Omental fat pad (tissue), 4 donors: ENCODE data around the gene PRR18. TPM values are rescaled to one million over a fixed set of nuclear protein-coding genes. Genes with fewer than 3 reads are reported as not detected.

ENCODE experiments used
- ATAC-seq: fragments of 150-250 bp; one replicate; pipeline ENCODE4 v1.9.1; 2016; ENCODE audit warnings: mild to moderate bottlenecking, moderate library complexity; ENCODE audit not compliant: low FRiP score
- DNase-seq: peaks from one replicate; pipeline ENCODE4 v3.0.0-alpha.2; 2019; ENCODE audit warnings: low spot score
- CTCF ChIP-seq, 3 donors: fragments of 450-650 bp; IDR thresholded peaks; one replicate each; pipeline ENCODE4 v1.5.1; 2016 to 2017; ENCODE audit warnings: antibody characterized with exemption in 3 of 3, mild to moderate bottlenecking in 3 of 3, moderate library complexity in 2 of 3
- total RNA-seq, 4 donors: library from RNA; depleted of rRNA; stranded (reverse); fragments of >200 nt; gene quantifications; one replicate each; pipeline ENCODE4 v1.1.0, GENCODE V29; 2016

The PRR18 gene
- total RNA-seq, 4 donors from 2014 or later, result 0.37 to 0.63 (median 0.38) TPM; not detected in 1

DNA sequence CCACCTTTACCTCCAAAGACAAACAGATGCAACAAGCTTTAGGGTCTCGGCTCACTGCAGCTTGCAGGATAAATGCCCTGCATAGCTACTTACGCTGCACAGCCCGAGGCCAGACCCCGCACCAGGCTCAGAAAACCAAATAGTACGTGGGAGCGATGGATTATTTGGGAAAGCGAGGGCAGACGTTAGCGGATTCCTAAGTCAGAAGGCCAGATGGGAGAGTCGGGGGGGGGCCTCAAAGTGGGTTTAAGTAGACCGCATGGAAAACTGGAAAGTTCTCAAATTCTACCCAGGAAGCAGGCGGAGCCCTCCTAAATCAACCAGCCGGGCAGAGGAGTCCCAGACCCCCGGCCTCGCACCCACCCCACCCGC is 33.8 kb upstream of the PRR18 start:
- DNase-seq (no peak), ATAC-seq (peak; percentile 2)
- TF ChIP-seq CTCF (IDR thresholded peaks at IDR 0.05), result no peak

GRCh38 chr6:166341464-166341863 is 33.3 kb upstream of the PRR18 start:
- ATAC-seq (no peak), DNase-seq (no peak)
- no peak for TF ChIP-seq CTCF (IDR thresholded peaks at IDR 0.05)

- no peak for DNase-seq
- TF ChIP-seq CTCF (IDR thresholded peaks at IDR 0.05), result no peak
Observed at GRCh38 chr6:166338854-166339253, 30.7 kb upstream of the PRR18 start.

DNA sequence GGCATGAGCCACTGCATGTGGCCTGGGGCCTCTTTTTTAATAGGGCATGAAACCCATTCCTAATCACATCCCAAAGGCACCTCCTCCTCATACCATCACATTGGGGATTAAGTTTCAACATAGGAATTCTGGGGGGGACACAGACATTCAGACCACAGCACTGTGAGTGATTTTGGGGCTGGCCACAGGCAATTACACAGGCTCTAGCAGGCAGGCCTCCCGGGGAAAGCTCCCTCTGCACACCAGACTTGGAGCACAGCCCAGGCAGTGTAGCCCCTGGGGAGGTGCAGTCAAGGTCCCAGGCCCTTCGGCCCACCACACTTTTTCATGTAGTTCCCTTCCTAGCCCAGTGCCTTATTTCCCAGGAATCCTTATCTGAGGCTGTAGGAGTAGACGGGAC is 28.7 kb upstream of the PRR18 start:
- TF ChIP-seq CTCF (IDR thresholded peaks at IDR 0.05), result no peak
- ATAC-seq (no peak), DNase-seq (no peak)

More at GRCh38 chr6:166338854-166339253, 30.7 kb upstream of the PRR18 start:
- no peak for ATAC-seq

- ATAC-seq, result no peak
- no peak for TF ChIP-seq CTCF (IDR thresholded peaks at IDR 0.05)
- no peak for DNase-seq
Observed at GRCh38 chr6:166335378-166336302, 27.4 kb upstream of the PRR18 start.

GRCh38 chr6:166334878-166335277 is 26.7 kb upstream of the PRR18 start:
- no peak for TF ChIP-seq CTCF (IDR thresholded peaks at IDR 0.05)
- DNase-seq (no peak), ATAC-seq (no peak)
